Subcutaneous abdominal adipose tissue (tissue), 5 donors: ENCODE data around the gene UMAD1.
"Not testable (repeated sequence)": the region's sequence is repeated elsewhere in the genome, so short reads cannot be mapped to it uniquely, and the experiment has no call there.

Source experiments
- H3K27ac ChIP-seq: one replicate; pipeline ENCODE4 v1.7.0; 2013; ENCODE audit warnings: low read depth, mild to moderate bottlenecking, inconsistent platforms, low read length, moderate library complexity
- H3K27me3 ChIP-seq, 5 donors: one replicate each; pipeline ENCODE4 v1.7.0; 2013; ENCODE audit warnings: low read length in 5 of 5, inconsistent platforms in 1 of 5; ENCODE audit not compliant: control insufficient read depth in 5 of 5, insufficient read depth in 4 of 5
- H3K36me3 ChIP-seq, 5 donors: one replicate each; pipeline ENCODE4 v1.7.0; 2013; ENCODE audit warnings: low read length in 5 of 5; ENCODE audit not compliant: control insufficient read depth in 5 of 5, insufficient read depth in 5 of 5
- H3K4me1 ChIP-seq, 5 donors: one replicate each; pipeline ENCODE4 v1.7.0; 2013; ENCODE audit warnings: low read length in 5 of 5, mild to moderate bottlenecking in 3 of 5, moderate library complexity in 1 of 5; ENCODE audit not compliant: control insufficient read depth in 5 of 5, insufficient read depth in 5 of 5
- H3K4me3 ChIP-seq, 5 donors: one replicate each; pipeline ENCODE4 v1.7.0; 2013; ENCODE audit warnings: low read length in 5 of 5, low read depth in 1 of 5
- H3K9ac ChIP-seq, 5 donors: one replicate each; pipeline ENCODE4 v1.7.0; 2013; ENCODE audit warnings: low read length in 5 of 5, mild to moderate bottlenecking in 4 of 5, moderate library complexity in 3 of 5
- H3K9me3 ChIP-seq, 5 donors: one replicate each; pipeline ENCODE4 v1.7.0; 2013; ENCODE audit warnings: low read length in 5 of 5; ENCODE audit not compliant: control insufficient read depth in 5 of 5
- donor health status: healthy.
- donor health status: healthy.
- donor health status: healthy.
- donor health status: healthy.
- donor health status: healthy.

The UMAD1 gene

DNA sequence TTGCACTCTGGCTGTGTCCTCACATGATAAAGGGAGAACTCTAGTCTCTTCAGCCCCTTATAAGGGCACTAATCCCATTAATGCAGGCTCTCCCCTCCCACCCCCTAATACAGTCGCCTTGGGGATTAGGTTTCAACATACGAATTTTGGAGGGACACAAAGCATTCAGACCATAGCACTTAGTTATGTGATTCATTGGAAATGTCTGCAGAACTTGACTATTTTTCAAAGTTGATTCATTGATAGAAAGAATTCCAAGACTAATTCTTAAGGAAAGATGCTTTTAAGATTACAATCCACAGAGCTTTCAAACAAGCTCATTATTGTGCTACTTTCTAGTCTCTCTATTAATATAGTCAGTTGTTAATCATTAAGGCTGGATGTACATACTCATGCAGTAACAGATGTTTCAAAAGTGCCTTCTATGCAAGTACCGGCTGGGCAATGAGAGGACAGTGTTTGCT, 163.2 kb downstream of the UMAD1 start:
- H3K4me1 ChIP-seq = no peaks in the 10 kb centered on the region

DNA sequence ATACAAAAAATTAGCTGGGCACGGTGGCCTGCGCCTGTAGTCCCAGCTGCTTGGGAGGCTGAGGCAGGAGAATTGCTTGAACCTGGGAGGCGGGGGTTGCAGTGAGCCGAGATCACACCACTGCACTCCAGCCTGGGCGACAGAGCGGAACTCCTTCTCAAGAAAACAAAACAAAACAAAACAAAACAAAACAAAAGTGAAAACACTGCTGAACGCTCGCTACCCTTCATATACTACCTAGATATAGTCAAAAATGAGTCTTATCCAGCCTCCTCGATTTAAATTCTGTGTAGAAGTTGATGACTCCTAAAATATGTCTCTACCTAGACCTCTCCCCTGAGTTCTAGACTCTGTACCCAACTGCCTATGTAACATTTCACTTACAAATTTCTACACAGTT, 164.3 kb downstream of the UMAD1 start:
- H3K27me3 ChIP-seq, H3K9ac ChIP-seq, H3K9me3 ChIP-seq, H3K36me3 ChIP-seq, H3K4me3 ChIP-seq, H3K27ac ChIP-seq, H3K4me1 ChIP-seq: not testable (repeated sequence)

More for the DNA sequence above, 163.2 kb downstream of the UMAD1 start:
- H3K9me3 ChIP-seq = no peaks in the 10 kb centered on the region
- no peaks in the 10 kb centered on the region for H3K27me3 ChIP-seq
- H3K27ac ChIP-seq = no peak overlapping the region
- H3K36me3 ChIP-seq = peaks cover 0 to 6% (median 0%) of the 10 kb centered on the region in 5 donors
- no peak overlapping the region for H3K9ac ChIP-seq
- H3K4me3 ChIP-seq = no peak overlapping the region

DNA sequence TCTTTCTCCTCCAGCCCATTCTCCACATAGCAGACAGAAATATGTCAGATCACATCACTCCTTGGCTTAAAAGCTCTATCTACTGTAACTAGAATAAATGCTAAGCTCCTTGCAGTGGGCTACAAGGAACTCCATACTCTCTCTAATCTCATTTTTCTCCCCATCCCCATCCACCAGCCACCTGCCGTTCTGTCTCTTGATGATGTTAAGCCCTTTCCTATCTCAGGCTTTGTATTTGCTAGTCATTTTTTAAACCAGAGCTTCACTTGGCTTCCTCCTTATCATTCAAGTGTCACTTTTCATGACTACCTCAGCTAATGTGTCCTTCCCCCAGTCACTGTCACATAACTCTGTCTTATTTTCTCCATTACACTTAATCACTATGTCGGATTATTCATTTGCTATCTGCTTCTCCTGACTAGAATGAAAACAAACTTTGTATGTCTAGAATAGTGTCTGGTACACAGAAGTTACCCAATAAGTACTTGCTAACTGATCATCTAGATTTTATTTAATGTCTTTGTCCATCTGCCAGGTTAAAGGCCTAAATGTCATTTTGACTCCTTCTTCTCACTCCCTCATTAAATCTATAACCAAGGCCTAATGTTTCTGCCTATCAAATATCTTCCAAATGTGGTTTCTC, 165.1 kb downstream of the UMAD1 start:
- Histone ChIP-seq H3K27ac (no peak overlapping the region), H3K27me3 (no peaks in the 10 kb centered on the region), H3K9me3 (no peaks in the 10 kb centered on the region), H3K4me1 (no peaks in the 10 kb centered on the region), H3K36me3 (peaks cover 0 to 6% (median 0%) of the 10 kb centered on the region in 5 donors), H3K4me3 (no peak overlapping the region), H3K9ac (no peak overlapping the region)

GRCh38 chr7:7808156-7808555, 167.6 kb downstream of the UMAD1 start:
- no peak overlapping the region for H3K27ac ChIP-seq
- H3K36me3 ChIP-seq = peaks cover 0 to 3% (median 0%) of the 10 kb centered on the region in 5 donors
- no peak overlapping the region for H3K4me3 ChIP-seq
- no peaks in the 10 kb centered on the region for H3K27me3 ChIP-seq
- no peaks in the 10 kb centered on the region for H3K9me3 ChIP-seq
- no peak overlapping the region for H3K9ac ChIP-seq
- H3K4me1 ChIP-seq = no peaks in the 10 kb centered on the region

DNA sequence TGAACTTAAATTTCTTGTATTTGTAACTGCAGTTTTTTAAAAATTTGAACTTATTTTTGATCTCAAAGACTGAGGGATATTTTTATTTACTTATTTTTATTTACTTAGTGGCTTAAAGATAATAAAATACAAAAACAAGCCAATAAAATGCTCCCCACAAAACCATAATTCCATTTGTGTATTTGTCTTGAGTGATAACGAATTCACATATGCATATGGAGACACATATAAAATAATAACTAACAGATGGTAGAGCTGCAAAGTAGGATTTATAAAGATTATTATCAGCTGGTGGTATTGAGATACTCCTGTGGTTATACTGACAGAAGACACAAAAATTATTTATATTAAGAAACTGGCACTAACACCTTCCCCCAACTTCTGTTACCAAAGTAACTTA, 168.1 kb downstream of the UMAD1 start:
- H3K9me3 ChIP-seq = no peaks in the 10 kb centered on the region
- no peaks in the 10 kb centered on the region for H3K27me3 ChIP-seq
- H3K4me1 ChIP-seq = no peaks in the 10 kb centered on the region
- no peak overlapping the region for H3K9ac ChIP-seq
- H3K27ac ChIP-seq = no peak overlapping the region
- H3K36me3 ChIP-seq = peaks cover 0 to 3% (median 0%) of the 10 kb centered on the region in 5 donors
- no peak overlapping the region for H3K4me3 ChIP-seq

GRCh38 chr7:7810380-7810779, 169.8 kb downstream of the UMAD1 start:
- H3K36me3 ChIP-seq = peaks cover 0 to 3% (median 0%) of the 10 kb centered on the region in 5 donors
- no peak overlapping the region for H3K9ac ChIP-seq
- no peak overlapping the region for H3K27ac ChIP-seq
- H3K9me3 ChIP-seq = no peaks in the 10 kb centered on the region
- no peak overlapping the region for H3K4me3 ChIP-seq
- no peaks in the 10 kb centered on the region for H3K27me3 ChIP-seq
- no peaks in the 10 kb centered on the region for H3K4me1 ChIP-seq

- no peaks in the 10 kb centered on the region for H3K27me3 ChIP-seq
- no peaks in the 10 kb centered on the region for H3K36me3 ChIP-seq
These were observed 170.3 kb downstream of the UMAD1 start for GRCh38 chr7:7810826-7811225.

GRCh38 chr7:7812112-7812511, 171.6 kb downstream of the UMAD1 start:
- Histone ChIP-seq H3K36me3 (peaks cover 0 to 3% (median 0%) of the 10 kb centered on the region in 5 donors), H3K27ac (no peak overlapping the region), H3K9ac (no peak overlapping the region), H3K4me1 (no peaks in the 10 kb centered on the region), H3K27me3 (no peaks in the 10 kb centered on the region), H3K4me3 (no peak overlapping the region), H3K9me3 (no peaks in the 10 kb centered on the region)

More at GRCh38 chr7:7810826-7811225, 170.3 kb downstream of the UMAD1 start:
- H3K27ac ChIP-seq = no peak overlapping the region
- H3K4me3 ChIP-seq = no peak overlapping the region
- no peaks in the 10 kb centered on the region for H3K9me3 ChIP-seq
- H3K4me1 ChIP-seq = no peaks in the 10 kb centered on the region
- no peak overlapping the region for H3K9ac ChIP-seq

GRCh38 chr7:7815395-7815794, 174.8 kb downstream of the UMAD1 start:
- Histone ChIP-seq H3K27ac (no peak overlapping the region), H3K4me1 (no peaks in the 10 kb centered on the region), H3K36me3 (peaks cover 0 to 8% (median 0%) of the 10 kb centered on the region in 5 donors), H3K9me3 (no peaks in the 10 kb centered on the region), H3K9ac (no peak overlapping the region), H3K27me3 (no peaks in the 10 kb centered on the region), H3K4me3 (no peak overlapping the region)

DNA sequence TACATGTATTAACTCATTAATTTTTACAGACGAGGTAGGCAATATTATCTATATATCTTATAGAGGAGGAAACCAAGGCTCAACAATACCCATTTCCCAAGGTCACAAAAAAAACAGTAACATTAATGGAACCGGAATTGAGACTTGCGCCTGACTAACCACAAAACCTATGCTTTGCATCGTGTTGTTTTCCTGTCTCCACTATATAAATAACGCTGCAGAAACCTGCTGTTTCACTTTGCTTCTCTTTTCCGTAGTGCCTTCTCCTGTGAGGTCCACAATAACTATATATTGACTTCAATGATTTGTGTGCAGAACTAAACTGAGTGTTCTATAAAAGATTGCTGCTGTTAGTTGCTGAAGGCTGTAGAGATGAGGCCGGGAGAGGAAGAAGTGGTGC, 175.5 kb downstream of the UMAD1 start:
- H3K9ac ChIP-seq = no peak overlapping the region
- no peak overlapping the region for H3K27ac ChIP-seq
- H3K4me3 ChIP-seq = no peak overlapping the region
- no peaks in the 10 kb centered on the region for H3K4me1 ChIP-seq
- H3K36me3 ChIP-seq = peaks cover 0 to 8% (median 0%) of the 10 kb centered on the region in 5 donors
- no peaks in the 10 kb centered on the region for H3K9me3 ChIP-seq
- no peaks in the 10 kb centered on the region for H3K27me3 ChIP-seq
